ENCODE measurements around the gene CMBL.

Gene CMBL

DNA sequence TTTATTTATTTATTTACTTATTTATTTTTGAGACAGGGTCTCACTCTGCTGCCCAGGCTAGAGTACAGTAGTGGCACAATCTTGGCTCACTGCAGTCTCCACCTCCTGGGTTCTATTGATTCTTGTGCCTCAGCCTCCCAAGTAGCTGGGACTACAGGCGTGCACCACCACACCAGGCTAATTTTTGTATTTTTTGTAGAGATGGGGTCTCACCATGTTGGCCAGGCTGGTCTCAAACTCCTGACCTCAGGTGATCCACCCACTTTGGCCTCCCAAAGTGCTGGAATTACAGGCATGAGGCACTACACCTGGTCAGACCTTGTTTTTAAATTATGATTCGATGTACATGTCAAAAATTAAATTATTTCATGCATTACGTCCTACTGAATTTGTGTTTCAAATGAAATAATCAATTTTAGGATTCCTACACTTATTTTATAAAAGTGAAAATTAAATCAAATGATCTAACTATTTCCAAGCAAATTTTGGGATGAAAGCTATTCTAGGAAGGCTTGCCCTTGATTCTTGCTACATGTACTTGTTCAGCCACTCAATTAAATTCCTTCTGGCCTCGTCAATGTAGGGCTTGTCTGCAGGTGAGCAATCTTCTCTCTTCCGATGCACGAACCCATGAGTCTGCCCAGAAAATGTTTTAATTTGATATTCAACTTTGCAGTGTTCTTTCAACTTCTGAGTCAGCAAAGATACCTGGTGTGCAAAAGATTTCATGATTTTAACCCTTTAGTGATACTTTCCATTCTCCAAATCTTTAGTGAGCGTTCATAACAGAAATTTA lies 27.6 kb downstream of the CMBL start:
- Histone ChIP-seq H3K27ac (ENCODE audit: low read depth, low read length) (no peak overlapping the region), H3K9me2 (replicated peaks; ENCODE audit: control insufficient read depth, low read length) (no peaks in the 10 kb centered on the region), H3K79me2 (ENCODE audit: control insufficient read depth, low read length) (no peaks in the 10 kb centered on the region), H3K4me3 (ENCODE audit: low read length) (no peak overlapping the region), H3K9me3 (ENCODE audit: control insufficient read depth, insufficient read depth, low read length) (no peaks in the 10 kb centered on the region), H3K27me3 (ENCODE audit: control insufficient read depth, low read length) (no peaks in the 10 kb centered on the region), H3K4me2 (ENCODE audit: low read length) (no peak overlapping the region), H3K4me1 (ENCODE audit: control insufficient read depth, low read length) (peaks cover 3% of the 10 kb centered on the region), H3K36me3 (ENCODE audit: control insufficient read depth, low read length) (no peaks in the 10 kb centered on the region), H3F3A (ENCODE audit: control insufficient read depth, insufficient read depth) (no peaks in the 10 kb centered on the region), H4K20me1 (ENCODE audit: control insufficient read depth, insufficient read depth, low read depth, low read length) (no peaks in the 10 kb centered on the region)
- TF ChIP-seq, protein P1, sequence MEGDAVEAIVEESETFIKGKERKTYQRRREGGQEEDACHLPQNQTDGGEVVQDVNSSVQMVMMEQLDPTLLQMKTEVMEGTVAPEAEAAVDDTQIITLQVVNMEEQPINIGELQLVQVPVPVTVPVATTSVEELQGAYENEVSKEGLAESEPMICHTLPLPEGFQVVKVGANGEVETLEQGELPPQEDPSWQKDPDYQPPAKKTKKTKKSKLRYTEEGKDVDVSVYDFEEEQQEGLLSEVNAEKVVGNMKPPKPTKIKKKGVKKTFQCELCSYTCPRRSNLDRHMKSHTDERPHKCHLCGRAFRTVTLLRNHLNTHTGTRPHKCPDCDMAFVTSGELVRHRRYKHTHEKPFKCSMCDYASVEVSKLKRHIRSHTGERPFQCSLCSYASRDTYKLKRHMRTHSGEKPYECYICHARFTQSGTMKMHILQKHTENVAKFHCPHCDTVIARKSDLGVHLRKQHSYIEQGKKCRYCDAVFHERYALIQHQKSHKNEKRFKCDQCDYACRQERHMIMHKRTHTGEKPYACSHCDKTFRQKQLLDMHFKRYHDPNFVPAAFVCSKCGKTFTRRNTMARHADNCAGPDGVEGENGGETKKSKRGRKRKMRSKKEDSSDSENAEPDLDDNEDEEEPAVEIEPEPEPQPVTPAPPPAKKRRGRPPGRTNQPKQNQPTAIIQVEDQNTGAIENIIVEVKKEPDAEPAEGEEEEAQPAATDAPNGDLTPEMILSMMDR (IDR thresholded peaks at IDR 0.05; ENCODE audit: low read depth, low read length, poor library complexity, severe bottlenecking), result no peak
- TF ChIP-seq EZH2phosphoT487 (IDR thresholded peaks at IDR 0.05; ENCODE audit: borderline replicate concordance, low read length), result no peak

DNA sequence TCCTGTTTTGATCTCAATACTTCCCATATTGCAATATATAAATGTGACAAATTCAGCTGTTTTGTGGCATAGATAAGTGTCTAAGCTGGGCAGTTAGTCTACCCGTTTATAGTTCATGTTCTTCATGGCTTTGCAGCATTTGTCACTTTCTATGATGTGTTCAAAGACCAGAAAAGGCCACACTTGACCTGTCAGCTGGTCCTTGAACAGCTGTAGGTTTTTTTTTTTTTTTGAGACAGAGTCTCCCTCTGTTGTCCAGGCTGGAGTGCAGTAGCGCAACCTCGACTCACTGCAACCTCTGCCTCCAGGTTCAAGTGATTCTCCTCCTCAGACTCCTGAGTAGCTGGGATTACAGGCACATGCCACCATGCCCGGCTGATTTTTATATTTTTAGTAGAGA lies 28.4 kb downstream of the CMBL start:
- no peaks in the 10 kb centered on the region for H4K20me1 ChIP-seq (ENCODE audit: control insufficient read depth, insufficient read depth, low read depth, low read length)
- no peaks in the 10 kb centered on the region for H3K27me3 ChIP-seq (ENCODE audit: control insufficient read depth, low read length)
- H3K36me3 ChIP-seq (ENCODE audit: control insufficient read depth, low read length), result no peaks in the 10 kb centered on the region
- no peak overlapping the region for H3K27ac ChIP-seq (ENCODE audit: low read depth, low read length)
- H3K9me2 ChIP-seq (replicated peaks; ENCODE audit: control insufficient read depth, low read length), result no peaks in the 10 kb centered on the region
- H3K4me2 ChIP-seq (ENCODE audit: low read length), result no peak overlapping the region
- no peak overlapping the region for H3K4me3 ChIP-seq (ENCODE audit: low read length)
- no peaks in the 10 kb centered on the region for H3F3A ChIP-seq (ENCODE audit: control insufficient read depth, insufficient read depth)
- no peaks in the 10 kb centered on the region for H3K79me2 ChIP-seq (ENCODE audit: control insufficient read depth, low read length)
- H3K9me3 ChIP-seq (ENCODE audit: control insufficient read depth, insufficient read depth, low read length), result no peaks in the 10 kb centered on the region
- no peak for TF ChIP-seq EZH2phosphoT487 (IDR thresholded peaks at IDR 0.05; ENCODE audit: borderline replicate concordance, low read length)
- TF ChIP-seq, protein P1 (IDR thresholded peaks at IDR 0.05; ENCODE audit: low read depth, low read length, poor library complexity, severe bottlenecking), result no peak
- peaks cover 3% of the 10 kb centered on the region for H3K4me1 ChIP-seq (ENCODE audit: control insufficient read depth, low read length)

DNA sequence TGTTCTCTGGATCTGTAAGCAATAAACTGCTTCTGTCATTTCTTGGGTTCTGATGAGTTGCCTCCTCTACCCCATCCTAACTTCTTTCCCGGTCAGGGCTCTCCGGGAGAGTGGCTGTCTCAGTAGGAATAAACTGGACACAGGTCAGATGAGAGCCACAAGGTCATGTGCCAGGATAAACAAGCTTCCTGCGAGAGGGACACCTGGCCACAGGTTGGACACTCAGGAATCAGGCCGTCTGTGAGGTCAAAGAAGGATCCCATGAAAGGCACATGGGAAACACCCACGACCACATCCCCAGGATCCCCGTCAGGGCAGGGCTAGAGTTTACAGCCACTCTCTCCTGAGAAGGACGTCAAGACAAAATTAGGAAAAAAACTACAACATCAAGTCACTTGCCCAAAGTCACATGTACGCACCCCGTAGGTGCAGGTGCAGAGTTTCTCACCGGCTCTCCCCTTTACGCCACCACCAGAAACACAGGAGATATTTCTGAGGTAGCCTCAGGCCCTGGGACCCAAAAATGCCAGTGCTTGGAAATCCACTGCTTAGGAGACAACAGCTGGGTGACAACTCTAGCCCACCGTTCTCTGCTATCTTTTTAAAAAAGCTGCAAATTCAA lies 28.9 kb downstream of the CMBL start:
- TF ChIP-seq, protein P1 (IDR thresholded peaks at IDR 0.05; ENCODE audit: low read depth, low read length, poor library complexity, severe bottlenecking), result no peak
- no peak for TF ChIP-seq EZH2phosphoT487 (IDR thresholded peaks at IDR 0.05; ENCODE audit: borderline replicate concordance, low read length)
- Histone ChIP-seq H3K36me3 (ENCODE audit: control insufficient read depth, low read length) (no peaks in the 10 kb centered on the region), H3K4me2 (ENCODE audit: low read length) (no peak overlapping the region), H3K4me1 (ENCODE audit: control insufficient read depth, low read length) (peaks cover 1% of the 10 kb centered on the region), H3K27me3 (ENCODE audit: control insufficient read depth, low read length) (no peaks in the 10 kb centered on the region), H3K9me3 (ENCODE audit: control insufficient read depth, insufficient read depth, low read length) (no peaks in the 10 kb centered on the region), H3K9me2 (replicated peaks; ENCODE audit: control insufficient read depth, low read length) (no peaks in the 10 kb centered on the region), H3K4me3 (ENCODE audit: low read length) (no peak overlapping the region), H4K20me1 (ENCODE audit: control insufficient read depth, insufficient read depth, low read depth, low read length) (no peaks in the 10 kb centered on the region), H3K79me2 (ENCODE audit: control insufficient read depth, low read length) (no peaks in the 10 kb centered on the region), H3F3A (ENCODE audit: control insufficient read depth, insufficient read depth) (no peaks in the 10 kb centered on the region), H3K27ac (ENCODE audit: low read depth, low read length) (no peak overlapping the region)

Measured in DOHH2 (cell line).